Liver (tissue), 9 donors: ENCODE data around the gene C12orf57. TPM values are rescaled to one million over a fixed set of nuclear protein-coding genes. Genes with fewer than 3 reads are reported as not detected.

Source experiments
- DNase-seq: peaks from one replicate; pipeline ENCODE4 v3.0.0-alpha.2; 2017; ENCODE audit warnings: low spot score
- H3K27ac ChIP-seq, 2 donors: one replicate each; pipeline ENCODE4 v1.7.0; 2013; ENCODE audit warnings: inconsistent platforms in 2 of 2, low read length in 2 of 2, control low read depth in 1 of 2, low read depth in 1 of 2, mild to moderate bottlenecking in 1 of 2
- H3K27me3 ChIP-seq, 4 donors: one replicate each; pipeline versions ENCODE4 v1.6.1 to v1.7.0; 2013; ENCODE audit warnings: low read length in 3 of 4, inconsistent platforms in 1 of 4, mild to moderate bottlenecking in 1 of 4, moderate library complexity in 1 of 4; ENCODE audit not compliant: control insufficient read depth in 4 of 4, insufficient read depth in 4 of 4
- H3K36me3 ChIP-seq, 4 donors: one replicate each; pipeline versions ENCODE4 v1.6.1 to v1.7.0; 2013; ENCODE audit warnings: low read length in 3 of 4, mild to moderate bottlenecking in 3 of 4, low read depth in 1 of 4, moderate library complexity in 1 of 4; ENCODE audit not compliant: control insufficient read depth in 4 of 4, insufficient read depth in 3 of 4
- H3K4me1 ChIP-seq, 4 donors: one replicate each; pipeline versions ENCODE4 v1.6.1 to v1.7.0; 2013; ENCODE audit warnings: low read length in 3 of 4, mild to moderate bottlenecking in 3 of 4, moderate library complexity in 1 of 4; ENCODE audit not compliant: control insufficient read depth in 4 of 4, insufficient read depth in 4 of 4
- H3K4me3 ChIP-seq, 3 donors: one replicate each; pipeline versions ENCODE4 v1.6.1 to v1.7.0; 2013; ENCODE audit warnings: low read length in 3 of 3, control low read depth in 1 of 3, low read depth in 1 of 3, mild to moderate bottlenecking in 1 of 3
- H3K9ac ChIP-seq, 2 donors: one replicate each; pipeline ENCODE4 v1.7.0; 2013; ENCODE audit warnings: low read length in 2 of 2, mild to moderate bottlenecking in 2 of 2, moderate library complexity in 2 of 2, control low read depth in 1 of 2, low read depth in 1 of 2
- H3K9me3 ChIP-seq, 4 donors: one replicate each; pipeline versions ENCODE4 v1.6.1 to v1.7.0; 2013; ENCODE audit warnings: low read length in 3 of 4; ENCODE audit not compliant: control insufficient read depth in 4 of 4
- ATF3 ChIP-seq: IDR thresholded peaks from 2 replicates; pipeline ENCODE4 v1.6.1; 2016; ENCODE audit warnings: antibody characterized with exemption
- EGR1 ChIP-seq, 2 donors: IDR thresholded peaks; 2 replicates each; pipeline ENCODE4 v1.6.1; 2016 to 2018; ENCODE audit warnings: antibody characterized with exemption in 2 of 2, low read depth in 2 of 2
- FOXA1 ChIP-seq: IDR thresholded peaks from 2 replicates; pipeline ENCODE4 v1.6.1; 2016; ENCODE audit warnings: antibody characterized with exemption
- FOXA2 ChIP-seq: IDR thresholded peaks from 2 replicates; pipeline ENCODE4 v1.6.1; 2016; ENCODE audit warnings: antibody characterized with exemption
- GABPA ChIP-seq, 2 donors: IDR thresholded peaks in 1 of 2; conservative IDR thresholded peaks in 1 of 2; 2 replicates each; pipeline ENCODE4 v1.6.1; 2016; ENCODE audit warnings: antibody characterized with exemption in 2 of 2, mild to moderate bottlenecking in 1 of 2, moderate library complexity in 1 of 2
- HNF4A ChIP-seq, 2 donors: conservative IDR thresholded peaks; 2 replicates each; pipeline ENCODE4 v1.6.1; 2016; ENCODE audit warnings: antibody characterized with exemption in 2 of 2, mild to moderate bottlenecking in 2 of 2
- HNF4G ChIP-seq: IDR thresholded peaks from 2 replicates; pipeline ENCODE4 v1.6.1; 2016; ENCODE audit warnings: antibody characterized with exemption
- JUND ChIP-seq, 2 donors: IDR thresholded peaks; 2 replicates each; pipeline ENCODE4 v1.6.1; 2016; ENCODE audit warnings: antibody characterized with exemption in 2 of 2
- NR2F2 ChIP-seq: IDR thresholded peaks from 2 replicates; pipeline ENCODE4 v1.6.1; 2016; ENCODE audit warnings: antibody characterized with exemption
- RAD21 ChIP-seq, 2 donors: IDR thresholded peaks; 2 replicates each; pipeline ENCODE4 v1.6.1; 2016; ENCODE audit warnings: antibody characterized with exemption in 2 of 2, mild to moderate bottlenecking in 2 of 2
- REST ChIP-seq: IDR thresholded peaks from 2 replicates; pipeline ENCODE4 v1.6.1; 2016; ENCODE audit warnings: antibody characterized with exemption, mild to moderate bottlenecking
- RXRA ChIP-seq, 2 donors: IDR thresholded peaks; 2 replicates each; pipeline ENCODE4 v1.6.1; 2017 to 2018; ENCODE audit warnings: antibody characterized with exemption in 2 of 2, mild to moderate bottlenecking in 1 of 2
- SP1 ChIP-seq: IDR thresholded peaks from 2 replicates; pipeline ENCODE4 v1.6.1; 2018; ENCODE audit warnings: antibody characterized with exemption, mild to moderate bottlenecking
- TAF1 ChIP-seq: conservative IDR thresholded peaks from 2 replicates; pipeline ENCODE4 v1.6.1; 2016; ENCODE audit warnings: antibody characterized with exemption, mild to moderate bottlenecking
- YY1 ChIP-seq: IDR thresholded peaks from 2 replicates; pipeline ENCODE4 v1.6.1; 2016; ENCODE audit warnings: antibody characterized with exemption, mild to moderate bottlenecking
- ZBTB33 ChIP-seq: IDR thresholded peaks from 2 replicates; pipeline ENCODE4 v1.6.1; 2016; ENCODE audit warnings: antibody characterized with exemption
- WGBS: extraction: QIAGEN DNeasy Blood & Tissue Kit; methylation state at CpG from one replicate; pipeline ENCODE4 v1.1.7; 2013; 5-methylcytosine and 5-hydroxymethylcytosine counted together
- polyA plus RNA-seq, 2 donors: library from polyadenylated mRNA; stranded (reverse) in 1 of 2; unstranded in 1 of 2; fragments of 200-250 nt in 1 of 2; fragments of >200 nt in 1 of 2; fragmentation: Nextera tagmentation in 1 of 2; extraction: Ambion mirVana in 1 of 2; gene quantifications; one replicate each; pipeline versions ENCODE4 v1.2.1 to v1.2.3, GENCODE V29; 2013 to 2015
- total RNA-seq, 2 donors: library from RNA; depleted of rRNA; stranded (reverse); fragments of >200 nt; gene quantifications; one replicate each; pipeline ENCODE4 v1.2.3, GENCODE V29; 2014
- TF ChIP-seq, protein P1 (sequence below): fragments of 150-350 bp; IDR thresholded peaks from 2 replicates; pipeline ENCODE4 v1.5.1; 2017; ENCODE audit warnings: improper control_type of control experiment, low read depth, low read length; ENCODE audit not compliant: missing input control
- TF ChIP-seq, protein P2 (sequence below): IDR thresholded peaks from 2 replicates; pipeline ENCODE4 v1.6.1; 2016; ENCODE audit warnings: antibody characterized with exemption
- donor health status: healthy.
- donor health status: healthy.
- donor health status: healthy.
- donor health status: healthy.
- donor health status: healthy.

C12orf57 gene
- total and polyA plus RNA-seq, 4 donors, result 49.2 to 193 (median 65.7) TPM

GRCh38 chr12:6939191-6939540 is 4.7 kb upstream of the C12orf57 start:
- Histone ChIP-seq H3K4me1 (peaks cover 13 to 40% (median 22%) of the 10 kb centered on the region in 4 donors), H3K36me3 (peaks cover 0 to 11% (median 5%) of the 10 kb centered on the region in 4 donors), H3K9ac (no peak overlapping the region), H3K27me3 (no peaks in the 10 kb centered on the region), H3K27ac (no peak overlapping the region), H3K4me3 (no peak overlapping the region), H3K9me3 (no peaks in the 10 kb centered on the region)
- 71% methylated on average over 2 of the region's 2 CpGs for WGBS
- no peak for DNase-seq
- no peak for TF ChIP-seq REST
- TF ChIP-seq HNF4G, result no peak
- no peak for TF ChIP-seq ATF3

GRCh38 chr12:6941267-6941666 is 2.6 kb upstream of the C12orf57 start:
- Histone ChIP-seq H3K4me3 (no peak overlapping the region), H3K36me3 (no peaks in the 10 kb centered on the region), H3K9ac (no peak overlapping the region), H3K9me3 (no peaks in the 10 kb centered on the region), H3K4me1 (peaks cover 19 to 59% (median 38%) of the 10 kb centered on the region in 4 donors), H3K27me3 (no peaks in the 10 kb centered on the region), H3K27ac (peak overlapping the region in 1 of 2 donors; percentile 35)
- TF ChIP-seq TAF1, result no peak
- no peak for TF ChIP-seq ZBTB33
- no peak for TF ChIP-seq GABPA (IDR thresholded peaks at IDR 0.05 in 1 of 2, conservative IDR thresholded peaks at IDR 0.05 in 1 of 2)
- no peak for TF ChIP-seq NR2F2
- no peak for TF ChIP-seq ATF3
- TF ChIP-seq FOXA2, result no peak
- TF ChIP-seq EGR1 (IDR thresholded peaks at IDR 0.05; ENCODE audit: low read depth in 2 of 2), result no peak
- TF ChIP-seq, protein P1, sequence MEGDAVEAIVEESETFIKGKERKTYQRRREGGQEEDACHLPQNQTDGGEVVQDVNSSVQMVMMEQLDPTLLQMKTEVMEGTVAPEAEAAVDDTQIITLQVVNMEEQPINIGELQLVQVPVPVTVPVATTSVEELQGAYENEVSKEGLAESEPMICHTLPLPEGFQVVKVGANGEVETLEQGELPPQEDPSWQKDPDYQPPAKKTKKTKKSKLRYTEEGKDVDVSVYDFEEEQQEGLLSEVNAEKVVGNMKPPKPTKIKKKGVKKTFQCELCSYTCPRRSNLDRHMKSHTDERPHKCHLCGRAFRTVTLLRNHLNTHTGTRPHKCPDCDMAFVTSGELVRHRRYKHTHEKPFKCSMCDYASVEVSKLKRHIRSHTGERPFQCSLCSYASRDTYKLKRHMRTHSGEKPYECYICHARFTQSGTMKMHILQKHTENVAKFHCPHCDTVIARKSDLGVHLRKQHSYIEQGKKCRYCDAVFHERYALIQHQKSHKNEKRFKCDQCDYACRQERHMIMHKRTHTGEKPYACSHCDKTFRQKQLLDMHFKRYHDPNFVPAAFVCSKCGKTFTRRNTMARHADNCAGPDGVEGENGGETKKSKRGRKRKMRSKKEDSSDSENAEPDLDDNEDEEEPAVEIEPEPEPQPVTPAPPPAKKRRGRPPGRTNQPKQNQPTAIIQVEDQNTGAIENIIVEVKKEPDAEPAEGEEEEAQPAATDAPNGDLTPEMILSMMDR, result no peak
- TF ChIP-seq REST, result no peak
- no peak for TF ChIP-seq YY1
- TF ChIP-seq JUND (IDR thresholded peaks at IDR 0.05), result no peak
- no peak for TF ChIP-seq FOXA1
- TF ChIP-seq SP1, result no peak
- no peak for TF ChIP-seq RAD21 (IDR thresholded peaks at IDR 0.05)
- TF ChIP-seq, protein P2, sequence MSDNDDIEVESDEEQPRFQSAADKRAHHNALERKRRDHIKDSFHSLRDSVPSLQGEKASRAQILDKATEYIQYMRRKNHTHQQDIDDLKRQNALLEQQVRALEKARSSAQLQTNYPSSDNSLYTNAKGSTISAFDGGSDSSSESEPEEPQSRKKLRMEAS, result no peak
- TF ChIP-seq HNF4G, result no peak
- no peak for TF ChIP-seq HNF4A (conservative IDR thresholded peaks at IDR 0.05)
- no peak for TF ChIP-seq RXRA (IDR thresholded peaks at IDR 0.05)
- WGBS, result 56% methylated on average over 12 of the region's 12 CpGs
- DNase-seq, result no peak
